ENCODE results near the gene PLIN1.

Gene PLIN1

DNA sequence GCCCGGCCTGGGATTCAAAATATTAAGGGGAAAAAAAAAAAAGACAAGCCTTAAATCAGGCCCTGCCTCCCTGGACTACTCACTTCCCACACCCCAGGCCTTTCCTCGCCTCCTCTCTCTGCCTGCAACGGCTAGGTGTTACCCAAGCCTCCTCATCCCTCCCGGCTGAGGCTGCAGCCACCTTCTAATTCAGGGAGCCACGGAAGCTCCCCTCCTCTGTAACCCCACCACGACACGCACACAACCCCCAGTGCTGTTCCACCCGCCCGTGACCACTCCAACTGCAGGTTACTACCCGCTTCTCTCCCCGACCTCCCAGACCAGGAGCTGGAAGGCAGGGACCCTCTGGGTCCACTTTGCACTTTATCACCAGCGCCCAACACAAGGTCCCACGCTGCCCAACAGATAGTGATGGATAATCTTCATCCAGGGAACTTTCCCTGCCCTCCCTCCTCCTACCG is 24.8 kb downstream of the PLIN1 start:
- TF ChIP-seq, protein P1, sequence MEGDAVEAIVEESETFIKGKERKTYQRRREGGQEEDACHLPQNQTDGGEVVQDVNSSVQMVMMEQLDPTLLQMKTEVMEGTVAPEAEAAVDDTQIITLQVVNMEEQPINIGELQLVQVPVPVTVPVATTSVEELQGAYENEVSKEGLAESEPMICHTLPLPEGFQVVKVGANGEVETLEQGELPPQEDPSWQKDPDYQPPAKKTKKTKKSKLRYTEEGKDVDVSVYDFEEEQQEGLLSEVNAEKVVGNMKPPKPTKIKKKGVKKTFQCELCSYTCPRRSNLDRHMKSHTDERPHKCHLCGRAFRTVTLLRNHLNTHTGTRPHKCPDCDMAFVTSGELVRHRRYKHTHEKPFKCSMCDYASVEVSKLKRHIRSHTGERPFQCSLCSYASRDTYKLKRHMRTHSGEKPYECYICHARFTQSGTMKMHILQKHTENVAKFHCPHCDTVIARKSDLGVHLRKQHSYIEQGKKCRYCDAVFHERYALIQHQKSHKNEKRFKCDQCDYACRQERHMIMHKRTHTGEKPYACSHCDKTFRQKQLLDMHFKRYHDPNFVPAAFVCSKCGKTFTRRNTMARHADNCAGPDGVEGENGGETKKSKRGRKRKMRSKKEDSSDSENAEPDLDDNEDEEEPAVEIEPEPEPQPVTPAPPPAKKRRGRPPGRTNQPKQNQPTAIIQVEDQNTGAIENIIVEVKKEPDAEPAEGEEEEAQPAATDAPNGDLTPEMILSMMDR (IDR thresholded peaks at IDR 0.05; ENCODE audit: borderline replicate concordance, control extremely low read depth, extremely low read depth, insufficient read depth, missing control alignments): no peak
- DNase-seq (ENCODE audit: low spot score): no peak
- in situ Hi-C loops (cut with MboI; ENCODE audit: low sequenced_read_pairs, unreplicated experiment): no loop called here

DNA sequence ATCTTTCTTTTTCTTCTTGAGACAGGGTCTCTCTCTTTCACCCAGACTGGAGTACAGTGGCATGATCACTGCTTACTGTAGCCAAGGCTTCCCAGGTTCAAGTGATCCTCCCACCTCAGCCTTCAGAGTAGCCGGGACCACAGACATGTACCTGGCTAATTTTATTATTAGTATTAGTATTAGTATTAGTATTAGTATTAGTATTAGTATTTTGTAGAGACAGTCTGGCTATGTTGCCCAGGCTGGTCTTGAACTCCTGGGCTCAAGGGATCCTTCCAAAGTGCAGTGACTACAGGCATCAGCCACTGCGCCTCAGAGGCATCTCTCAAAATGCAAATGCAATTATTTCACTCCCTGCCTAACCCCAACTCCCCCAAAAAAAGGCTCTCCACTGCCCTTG is 25.6 kb downstream of the PLIN1 start:
- in situ Hi-C loops (cut with MboI; ENCODE audit: low sequenced_read_pairs, unreplicated experiment): no loop called here
- TF ChIP-seq, protein P1 (IDR thresholded peaks at IDR 0.05; ENCODE audit: borderline replicate concordance, control extremely low read depth, extremely low read depth, insufficient read depth, missing control alignments): no peak
- DNase-seq (ENCODE audit: low spot score): no peak

DNA sequence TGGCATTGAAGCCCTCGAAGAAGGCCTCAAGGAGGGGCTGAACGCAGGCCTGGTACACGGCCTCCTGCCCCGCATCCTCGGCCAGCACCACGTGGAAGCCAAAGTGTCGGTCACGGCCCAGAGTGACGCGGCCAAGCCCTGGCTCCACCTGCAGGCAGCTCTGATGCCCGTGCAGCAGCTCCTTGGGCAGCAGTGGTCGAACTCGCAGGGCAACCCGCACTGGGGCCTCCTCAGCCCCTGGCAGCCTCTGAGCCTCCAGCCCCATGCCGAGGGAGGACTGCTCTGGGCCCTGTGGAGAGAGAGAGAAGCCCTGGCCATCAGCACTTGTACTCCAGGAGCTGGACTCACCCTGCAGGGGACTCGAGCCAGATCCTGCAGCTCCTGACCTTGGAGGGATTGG is 26.5 kb downstream of the PLIN1 start:
- no peak for DNase-seq (ENCODE audit: low spot score)
- in situ Hi-C loops (cut with MboI; ENCODE audit: low sequenced_read_pairs, unreplicated experiment): no loop called here
- TF ChIP-seq, protein P1 (IDR thresholded peaks at IDR 0.05; ENCODE audit: borderline replicate concordance, control extremely low read depth, extremely low read depth, insufficient read depth, missing control alignments): no peak

DNA sequence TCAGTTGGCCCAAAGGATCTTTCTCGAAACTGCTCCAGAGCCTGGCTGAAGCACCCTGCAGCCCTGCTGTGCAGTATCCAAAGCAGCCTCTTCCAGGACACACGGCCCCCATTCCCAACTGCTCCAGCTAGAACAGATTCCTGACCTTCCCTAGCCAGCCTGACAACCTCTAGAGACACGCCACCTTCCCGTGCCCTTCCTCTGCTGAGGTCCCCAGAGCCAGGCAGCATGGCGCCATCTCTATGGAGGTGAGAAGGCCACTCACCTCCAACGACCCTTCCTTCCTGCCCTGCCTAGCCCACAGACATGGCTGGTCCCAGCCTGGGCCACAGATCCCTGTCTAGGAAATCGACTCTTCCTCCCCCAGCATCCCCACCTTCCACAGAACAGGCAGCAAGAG is 27.0 kb downstream of the PLIN1 start:
- DNase-seq (ENCODE audit: low spot score): no peak
- in situ Hi-C loops (cut with MboI; ENCODE audit: low sequenced_read_pairs, unreplicated experiment): no loop called here
- TF ChIP-seq, protein P1 (IDR thresholded peaks at IDR 0.05; ENCODE audit: borderline replicate concordance, control extremely low read depth, extremely low read depth, insufficient read depth, missing control alignments): no peak

DNA sequence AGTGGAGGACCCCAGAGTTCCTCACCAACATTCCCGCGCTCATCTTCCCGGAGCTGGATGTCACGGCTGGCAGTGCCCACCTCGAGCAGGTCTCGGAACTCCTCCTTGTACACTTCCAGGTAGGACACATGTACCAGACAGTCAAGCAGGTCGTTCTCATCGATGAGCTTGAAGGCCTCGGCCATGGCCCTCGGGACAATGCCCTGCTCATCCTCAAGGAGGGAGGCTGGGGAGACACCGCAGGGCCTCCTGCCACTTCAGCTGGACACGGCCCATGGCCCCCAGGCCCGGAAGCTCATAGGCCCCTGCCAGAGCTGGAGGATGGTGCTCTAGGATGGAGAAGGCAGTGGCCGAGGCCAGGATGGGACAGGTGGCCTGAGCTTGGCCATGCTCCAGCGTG is 29.5 kb downstream of the PLIN1 start:
- in situ Hi-C loops (cut with MboI; ENCODE audit: low sequenced_read_pairs, unreplicated experiment): no loop called here
- TF ChIP-seq, protein P1 (IDR thresholded peaks at IDR 0.05; ENCODE audit: borderline replicate concordance, control extremely low read depth, extremely low read depth, insufficient read depth, missing control alignments): no peak

DNA sequence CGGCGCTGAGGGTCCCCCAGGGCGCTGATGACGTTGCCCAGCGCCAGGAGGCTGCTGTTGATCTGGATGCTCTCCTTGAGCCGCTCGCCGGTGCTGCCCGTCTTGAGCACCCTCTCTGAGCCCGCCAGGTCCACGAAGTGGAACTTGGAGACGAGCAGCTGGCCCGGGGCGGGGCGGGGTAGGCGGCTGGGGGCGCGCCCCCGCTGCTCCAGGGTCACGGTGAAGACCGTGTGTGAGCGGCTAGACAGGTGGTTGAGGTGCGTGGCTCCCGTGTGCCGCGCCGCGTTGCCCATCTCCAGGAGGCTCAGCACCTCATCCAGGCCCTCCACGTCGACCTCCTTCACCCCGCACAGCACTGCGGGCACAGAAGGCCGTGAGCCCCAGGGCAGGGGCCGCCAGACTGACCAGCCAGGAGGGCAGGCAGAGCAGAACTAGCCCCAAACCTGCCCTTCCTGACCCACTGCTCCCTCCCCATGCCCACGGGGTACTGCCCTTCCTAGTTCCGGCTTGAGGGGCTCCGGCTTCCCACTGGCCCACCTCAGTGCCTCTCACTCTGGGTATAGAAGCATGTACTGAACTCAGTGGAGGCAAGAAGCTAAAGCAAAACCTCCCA is 30.0 kb downstream of the PLIN1 start:
- in situ Hi-C loops (cut with MboI; ENCODE audit: low sequenced_read_pairs, unreplicated experiment): no loop called here
- DNase-seq (ENCODE audit: low spot score): no peak
- TF ChIP-seq, protein P1 (IDR thresholded peaks at IDR 0.05; ENCODE audit: borderline replicate concordance, control extremely low read depth, extremely low read depth, insufficient read depth, missing control alignments): no peak

More for the DNA sequence above, 29.5 kb downstream of the PLIN1 start:
- DNase-seq (ENCODE audit: low spot score): no peak
